Stimulated activated CD8-positive, alpha-beta memory T cell treated with anti-CD3 and anti-CD28 coated beads, Interleukin-2, amount 100 ng/mL, for 1 hour (primary cell): Measurements from ENCODE around the gene SETBP1.

Experiments
- DNase-seq, 2 donors: peaks; one replicate each; pipeline ENCODE4 v3.0.0-alpha.2; 2020; ENCODE audit warnings: low read depth in 2 of 2

SETBP1 gene

GRCh38 chr18:44815108-44815507 is 134.4 kb downstream of the SETBP1 start:
- DNase-seq = no peak

DNA sequence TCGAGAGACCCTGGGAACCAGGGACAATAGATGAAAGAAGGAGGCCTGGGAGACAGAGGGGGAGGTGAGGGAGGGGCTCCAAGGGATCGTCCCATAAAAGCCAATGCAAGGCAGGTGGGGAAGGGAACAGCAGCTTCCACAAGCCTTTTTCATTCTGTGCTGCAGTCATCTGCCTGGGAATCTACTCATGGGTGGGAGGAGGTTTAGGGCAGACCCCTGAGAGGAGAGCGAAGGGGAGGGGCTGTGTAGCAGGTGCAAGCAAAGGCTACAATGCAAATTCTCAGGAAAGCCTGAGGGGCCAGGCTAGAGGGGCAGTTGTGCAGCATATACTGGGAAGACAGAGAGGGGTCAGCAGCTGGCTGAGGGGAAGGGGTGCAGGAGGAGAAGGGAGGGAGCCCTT is 135.4 kb downstream of the SETBP1 start:
- no peak for DNase-seq

DNA sequence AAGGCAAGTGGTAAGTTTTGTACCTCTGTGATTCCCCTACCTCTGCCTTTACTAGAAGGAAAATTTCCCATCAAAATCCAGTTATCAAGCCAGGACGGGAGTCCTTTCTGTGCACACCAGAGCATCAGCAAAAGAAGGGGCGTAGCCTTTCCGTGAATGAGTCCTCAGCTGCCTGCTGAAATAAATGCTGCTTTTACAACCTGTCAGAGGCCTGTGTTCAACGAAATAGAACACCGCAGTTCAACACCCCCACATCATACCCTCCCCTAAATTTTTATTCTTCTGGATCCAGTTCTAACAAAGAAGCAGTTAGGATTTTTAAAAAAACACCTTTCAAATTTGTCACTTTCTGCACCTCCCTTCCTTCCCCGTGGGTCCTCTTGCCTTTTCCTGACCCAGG is 135.8 kb downstream of the SETBP1 start:
- no peak for DNase-seq

- no peak for DNase-seq
Measured at GRCh38 chr18:44817831-44818473, 137.3 kb downstream of the SETBP1 start.

DNA sequence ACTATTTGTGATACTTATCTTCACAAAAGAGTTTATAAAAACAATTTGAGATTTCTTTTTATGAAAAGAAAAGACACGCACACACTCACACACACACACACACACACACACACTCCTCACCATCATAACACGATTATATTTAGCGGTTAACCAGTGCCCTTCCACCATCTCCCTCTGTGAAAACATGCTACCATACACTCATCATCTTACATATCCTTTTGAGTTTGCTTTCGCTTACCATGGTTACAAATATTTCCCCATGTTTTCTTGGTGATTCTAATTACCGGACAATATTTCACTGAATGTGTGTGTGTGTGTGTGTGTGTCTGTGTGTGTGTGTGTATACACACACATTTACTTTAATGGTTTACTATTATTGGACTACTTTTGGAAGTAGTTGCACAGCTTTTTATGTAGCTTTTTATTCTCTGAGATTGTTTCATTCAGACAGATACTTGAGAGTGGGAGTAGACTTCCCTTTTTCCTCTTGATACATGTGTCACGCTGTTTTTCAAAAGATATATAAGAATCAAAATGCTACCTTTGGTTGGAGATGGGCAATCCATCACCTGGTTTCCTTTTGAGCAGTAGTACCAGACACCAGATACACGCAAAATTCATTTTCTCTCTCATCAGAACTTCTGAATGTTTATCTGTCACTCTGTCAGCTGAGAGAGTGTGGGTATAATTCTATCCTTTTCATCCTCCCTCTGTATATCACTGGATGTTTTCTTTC is 138.1 kb downstream of the SETBP1 start:
- DNase-seq = no peak

DNA sequence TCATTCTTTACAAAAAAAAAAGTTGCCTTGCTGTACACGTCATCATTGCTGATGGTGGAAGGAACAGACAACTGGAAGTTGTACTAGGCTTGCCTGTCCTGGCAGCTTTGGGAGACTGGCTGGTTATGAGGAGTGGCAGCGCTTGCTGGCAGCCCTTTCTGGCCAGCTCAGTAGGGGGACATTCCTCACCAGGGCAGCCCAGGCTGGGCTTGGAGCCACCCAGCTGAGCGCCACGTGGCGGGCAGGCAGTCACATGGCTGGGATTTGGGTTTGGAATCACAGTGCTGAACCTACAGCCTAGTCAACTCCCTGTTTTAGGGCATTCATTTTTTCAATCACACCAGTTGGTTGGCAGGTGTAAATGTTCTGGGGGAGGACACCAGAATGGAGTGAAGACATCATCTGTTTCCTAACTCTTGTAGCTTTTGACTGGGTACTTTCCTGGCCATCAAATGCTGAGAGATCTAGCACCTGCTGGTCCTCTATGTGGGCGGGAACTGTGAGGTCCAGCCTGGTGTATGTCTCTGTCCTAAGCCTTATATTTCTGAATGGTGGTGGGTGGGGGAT is 139.3 kb downstream of the SETBP1 start:
- DNase-seq = no peak

DNA sequence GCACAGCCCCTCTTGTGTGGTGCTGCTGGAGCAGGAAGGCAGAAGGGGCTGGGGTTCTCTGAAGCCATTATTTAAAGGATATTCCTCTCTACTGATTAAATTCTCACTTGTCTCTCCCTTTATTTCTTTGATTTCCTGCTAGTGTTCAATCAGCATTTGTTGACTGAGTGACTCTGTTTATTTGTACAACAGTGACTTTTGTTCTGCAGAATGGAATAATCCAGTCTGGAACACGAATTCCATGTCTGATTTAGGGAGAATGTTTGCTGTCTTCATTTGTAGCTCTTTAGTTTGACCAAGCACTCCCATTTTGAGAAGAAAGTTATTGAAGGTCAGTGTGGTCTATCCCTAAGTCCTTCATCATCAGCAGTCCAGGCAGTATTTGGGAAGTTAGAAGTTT is 141.2 kb downstream of the SETBP1 start:
- no peak for DNase-seq

- DNase-seq = no peak
Measured at GRCh38 chr18:44823286-44823685, 142.6 kb downstream of the SETBP1 start.

DNA sequence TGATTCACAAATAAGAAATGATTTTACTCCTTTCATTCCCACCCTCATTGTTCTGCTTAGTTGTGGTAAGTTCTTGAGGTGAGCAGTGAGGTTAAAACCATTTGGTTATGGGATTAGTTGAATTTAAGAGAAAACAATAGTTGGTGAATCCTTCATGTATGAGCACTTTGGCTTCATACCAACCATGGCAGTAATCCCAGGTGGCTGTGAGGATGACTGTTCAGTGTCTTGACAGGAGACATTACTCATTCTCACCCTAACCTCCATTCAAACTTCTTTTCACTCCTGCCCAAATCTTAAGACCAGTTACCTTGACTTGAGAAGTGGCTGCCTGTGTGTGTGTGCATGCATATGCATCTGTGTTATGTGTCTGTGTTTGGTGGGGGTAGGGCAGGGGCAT is 143.1 kb downstream of the SETBP1 start:
- DNase-seq = no peak

GRCh38 chr18:44824884-44825283 is 144.2 kb downstream of the SETBP1 start:
- no peak for DNase-seq

GRCh38 chr18:44826418-44827259 is 146.0 kb downstream of the SETBP1 start:
- no peak for DNase-seq

DNA sequence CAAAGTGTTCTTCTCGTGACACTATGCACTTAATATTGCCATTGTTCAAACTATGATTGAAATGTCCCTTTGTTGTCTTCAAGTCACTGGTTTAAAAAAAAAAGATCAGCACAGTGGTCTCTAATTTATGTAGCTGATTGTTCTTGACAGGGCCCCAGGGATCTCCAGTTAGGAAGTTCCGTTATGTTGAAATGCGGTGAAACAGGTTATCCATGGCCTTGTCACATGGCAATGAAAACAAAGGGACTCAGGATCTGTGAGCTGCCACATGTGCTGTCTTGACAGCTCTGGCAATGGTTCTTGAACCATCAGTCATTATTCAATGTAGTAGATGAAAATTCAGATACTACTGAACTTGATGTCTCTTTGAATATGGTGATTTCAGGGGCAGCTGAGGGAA is 147.4 kb downstream of the SETBP1 start:
- no peak for DNase-seq

GRCh38 chr18:44830581-44830980 is 149.9 kb downstream of the SETBP1 start:
- no peak for DNase-seq

- no peak for DNase-seq
Measured at GRCh38 chr18:44833786-44834185, 153.1 kb downstream of the SETBP1 start.

DNA sequence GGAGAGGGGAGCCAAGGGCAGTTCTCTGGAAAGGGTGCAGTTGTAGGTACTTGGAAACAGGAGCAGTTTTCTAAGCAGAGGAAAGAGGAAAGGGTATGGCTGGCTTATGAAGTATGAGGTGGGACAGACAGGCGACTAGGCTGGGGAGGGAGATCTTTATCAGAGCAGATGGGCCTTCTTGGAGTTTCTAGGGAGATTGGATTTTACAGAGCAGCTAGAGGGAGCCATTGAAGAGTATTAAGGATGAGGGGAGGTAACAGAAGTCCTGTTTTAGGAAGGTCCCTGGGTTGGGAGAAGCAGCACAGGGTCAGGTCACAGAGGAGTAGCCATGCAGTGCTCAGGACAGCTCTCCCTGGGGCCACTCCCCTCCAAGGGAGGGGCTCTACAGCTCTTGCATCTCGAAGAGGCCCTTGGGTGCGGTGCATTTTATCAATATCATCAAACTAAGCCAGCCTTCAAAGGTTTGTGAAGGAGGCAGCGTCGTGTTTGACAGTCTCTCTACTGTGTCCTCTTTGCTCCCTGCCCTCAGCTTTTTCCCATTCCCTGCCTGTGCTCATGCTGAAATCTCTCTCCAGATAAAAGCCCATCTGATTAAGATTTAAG is 154.3 kb downstream of the SETBP1 start:
- no peak for DNase-seq

DNA sequence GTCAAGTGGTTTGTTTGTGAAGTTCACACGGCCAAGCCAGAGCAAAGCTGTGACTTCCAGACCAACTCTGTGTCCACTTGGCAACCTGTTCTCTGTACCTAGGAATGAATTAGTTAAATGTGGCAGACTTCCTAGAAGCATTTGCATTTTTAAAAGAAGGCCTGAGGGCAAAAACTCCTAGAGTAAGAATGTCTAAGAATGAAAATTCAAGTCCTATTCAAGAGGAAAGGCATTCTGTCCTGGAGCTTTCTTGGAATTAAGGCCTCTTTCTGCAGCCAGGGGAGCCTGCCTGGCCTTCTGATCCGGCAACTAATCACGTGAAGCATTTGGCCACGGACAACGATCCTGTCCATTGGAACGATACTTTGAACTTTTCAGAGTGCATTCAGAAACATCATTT is 155.0 kb downstream of the SETBP1 start:
- no peak for DNase-seq

GRCh38 chr18:44836263-44836662 is 155.6 kb downstream of the SETBP1 start:
- no peak for DNase-seq

DNA sequence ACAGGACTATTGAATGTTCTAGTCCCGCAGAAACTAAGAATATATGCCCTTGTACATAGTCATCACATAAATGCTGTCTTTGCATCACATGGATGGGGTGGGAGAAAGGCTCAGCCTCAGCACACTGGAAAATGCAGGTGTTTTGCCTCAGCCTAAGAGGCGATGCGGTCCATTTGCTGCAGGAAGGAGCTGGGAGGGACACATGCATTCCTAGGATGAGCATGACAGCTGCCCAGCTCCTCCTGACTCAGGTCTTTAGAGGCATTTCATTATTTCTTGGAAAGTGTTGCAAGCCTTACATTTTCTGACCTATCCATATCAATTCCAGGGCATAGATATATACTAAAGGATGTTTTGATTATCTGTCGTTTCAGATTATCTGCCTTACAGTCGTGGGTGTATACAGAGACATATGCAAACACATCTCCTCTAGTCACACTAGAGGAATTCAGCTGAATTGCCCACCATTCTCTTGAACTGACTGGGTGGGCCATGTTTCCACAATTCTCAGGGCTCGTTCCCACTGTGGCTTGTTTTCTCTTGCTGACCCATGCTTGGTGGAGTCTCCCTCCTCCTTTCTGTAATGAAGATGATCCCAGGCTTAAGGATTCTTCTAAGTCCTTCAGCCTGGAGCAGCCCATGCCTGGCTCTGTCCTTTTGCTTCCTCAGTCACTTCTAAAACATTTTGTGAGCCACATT is 156.9 kb downstream of the SETBP1 start:
- no peak for DNase-seq

DNA sequence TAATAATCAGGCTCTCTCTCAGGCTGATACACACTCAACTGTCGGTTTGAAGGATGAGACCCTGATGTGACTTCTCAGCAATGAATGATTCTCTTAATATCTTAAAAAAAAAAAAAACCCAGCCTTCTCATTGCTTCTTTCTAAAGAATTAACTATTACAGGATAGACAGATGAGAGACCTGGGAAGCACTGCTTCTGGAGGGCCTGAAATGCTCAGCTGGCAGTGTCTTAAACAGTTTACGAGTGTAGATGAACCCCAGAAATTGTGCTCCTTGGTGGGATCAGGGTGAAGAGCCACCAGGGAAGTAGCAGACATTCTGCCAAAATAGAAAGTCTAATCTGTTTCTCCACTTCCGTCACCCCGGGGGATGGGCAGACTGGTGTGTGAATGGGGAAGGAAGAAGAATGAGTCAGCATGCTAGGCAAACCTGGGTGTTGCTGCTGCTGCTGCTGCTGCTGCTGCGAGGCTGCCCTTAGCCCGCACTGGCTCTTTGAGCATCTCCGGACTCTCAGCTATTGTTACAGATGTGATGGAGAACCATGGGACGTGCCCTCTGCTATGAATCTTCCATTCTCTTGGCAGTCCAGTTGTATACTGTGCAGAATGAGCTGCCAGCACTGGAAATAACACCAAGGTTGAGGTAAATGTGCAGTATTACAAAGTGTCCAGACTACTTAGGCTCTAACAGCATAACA is 158.4 kb downstream of the SETBP1 start:
- DNase-seq = peak; percentile 34 to 37

DNA sequence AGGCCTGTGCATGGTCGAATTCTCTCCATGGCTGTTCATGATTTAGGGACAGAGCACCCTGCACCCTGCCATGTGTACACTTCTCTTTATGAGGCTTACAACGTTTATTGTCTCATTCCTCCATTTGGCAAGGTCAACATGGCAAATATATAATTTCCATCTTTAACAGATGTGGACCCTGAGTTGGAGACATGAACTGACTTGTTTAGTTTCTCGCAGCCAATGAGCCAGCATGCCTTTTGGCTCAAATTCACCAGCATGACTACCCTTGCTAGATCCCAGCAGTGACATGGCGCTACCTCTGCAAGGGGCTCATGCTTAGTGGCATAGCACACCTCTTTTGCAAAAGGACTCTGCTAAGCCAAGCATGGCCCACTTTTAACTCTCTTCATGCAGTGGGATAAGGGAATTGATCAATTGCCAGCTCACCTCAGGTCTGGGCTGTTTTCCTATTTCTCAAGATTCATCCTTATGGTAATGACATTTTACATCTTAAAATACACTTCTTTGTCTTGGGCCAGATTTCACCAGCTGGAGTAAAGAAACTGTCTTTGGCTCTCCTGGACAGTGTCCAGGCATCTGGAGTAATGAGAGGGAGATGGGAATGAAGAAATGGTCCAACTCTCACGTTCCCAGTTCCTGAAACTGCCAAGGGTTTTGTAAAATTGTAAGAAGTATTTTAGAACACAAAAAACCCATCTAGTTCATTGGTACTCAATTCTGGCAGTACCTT is 159.5 kb downstream of the SETBP1 start:
- no peak for DNase-seq
